GM23338 (cell line): ENCODE results near the gene CELA2B. TPM values are rescaled to one million over a fixed set of nuclear protein-coding genes. Genes with fewer than 3 reads are reported as not detected.

Experiments used
- ATAC-seq: fragments of 200-7000 bp; cut with Tn5 transposase; 3 replicates; pipeline ENCODE4 v1.9.1; 2020
- DNase-seq: peaks from one replicate; pipeline ENCODE4 v3.0.0-alpha.2; 2015; ENCODE audit warnings: low spot score
- H2AFZ ChIP-seq: fragments of 200-600 bp; sonication (generic); 2 replicates; pipeline ENCODE4 v1.8.0; 2016; ENCODE audit warnings: antibody characterized with exemption, mild to moderate bottlenecking, moderate library complexity
- H3F3A ChIP-seq: fragments of 200-600 bp; sonication (generic); replicated peaks from 2 replicates; pipeline ENCODE4 v1.8.0; 2017; ENCODE audit warnings: antibody characterized with exemption, mixed run types, low read depth
- H3K27ac ChIP-seq: fragments of 200-600 bp; sonication (generic); 2 replicates; pipeline ENCODE4 v1.6.1; 2016; ENCODE audit warnings: low read depth
- H3K27me3 ChIP-seq: fragments of 200-600 bp; sonication (generic); 2 replicates; pipeline ENCODE4 v1.8.0; 2016; ENCODE audit warnings: mild to moderate bottlenecking, mixed run types, moderate library complexity; ENCODE audit not compliant: insufficient read depth
- H3K36me3 ChIP-seq: fragments of 200-600 bp; sonication (generic); 2 replicates; pipeline ENCODE4 v1.8.0; 2016; ENCODE audit warnings: mild to moderate bottlenecking; ENCODE audit not compliant: insufficient read depth
- H3K4me1 ChIP-seq: fragments of 200-600 bp; sonication (generic); 2 replicates; pipeline ENCODE4 v1.8.0; 2016; ENCODE audit warnings: mild to moderate bottlenecking, moderate library complexity; ENCODE audit not compliant: insufficient read depth
- H3K4me2 ChIP-seq: fragments of 200-600 bp; sonication (generic); 2 replicates; pipeline ENCODE4 v1.7.1; 2017; ENCODE audit warnings: mixed run types
- H3K4me3 ChIP-seq: fragments of 200-600 bp; sonication (generic); 2 replicates; pipeline ENCODE4 v1.6.1; 2016; ENCODE audit warnings: mixed run types
- H3K79me2 ChIP-seq: fragments of 200-600 bp; sonication (generic); replicated peaks from 2 replicates; pipeline ENCODE4 v1.8.0; 2017; ENCODE audit warnings: mild to moderate bottlenecking; ENCODE audit not compliant: insufficient read depth
- H3K9me2 ChIP-seq: fragments of 200-600 bp; sonication (generic); 2 replicates; pipeline ENCODE4 v1.8.0; 2017; ENCODE audit not compliant: insufficient read depth
- H4K20me1 ChIP-seq: fragments of 200-600 bp; sonication (generic); replicated peaks from 2 replicates; pipeline ENCODE4 v1.8.0; 2017; ENCODE audit warnings: mild to moderate bottlenecking; ENCODE audit not compliant: insufficient read depth
- H3K27ac Mint-ChIP-seq: 2 replicates; pipeline ENCODE4 v1.8.0; 2020; ENCODE audit warnings: inconsistent platforms, mild to moderate bottlenecking, moderate library complexity, mixed read lengths
- H3K27me3 Mint-ChIP-seq: 3 replicates; pipeline ENCODE4 v1.8.0; 2022; ENCODE audit warnings: low read depth, mild to moderate bottlenecking, moderate library complexity, mixed read lengths, inconsistent platforms; ENCODE audit not compliant: insufficient read depth, poor library complexity
- H3K36me3 Mint-ChIP-seq: 3 replicates; pipeline ENCODE4 v1.8.0; 2021; ENCODE audit warnings: low read depth, mild to moderate bottlenecking, inconsistent platforms, moderate library complexity, mixed read lengths
- H3K4me1 Mint-ChIP-seq: 3 replicates; pipeline ENCODE4 v1.8.0; 2020; ENCODE audit warnings: mild to moderate bottlenecking, inconsistent platforms, mixed read lengths
- H3K4me3 Mint-ChIP-seq: 3 replicates; pipeline ENCODE4 v1.8.0; 2021; ENCODE audit warnings: moderate library complexity, mild to moderate bottlenecking, inconsistent platforms, mixed read lengths
- H3K9me3 Mint-ChIP-seq: 3 replicates; pipeline ENCODE4 v1.8.0; 2020; ENCODE audit warnings: moderate library complexity, mild to moderate bottlenecking, inconsistent platforms, mixed read lengths
- CREB1 ChIP-seq: fragments of 250-450 bp; sonication (Bioruptor Pico); IDR thresholded peaks from 2 replicates; pipeline ENCODE4 v1.5.0; 2020; ENCODE audit warnings: low read depth, mild to moderate bottlenecking, moderate library complexity
- CTCF ChIP-seq, 2 experiments: fragments of 200-600 bp in 1 of 2; sonication (generic) in 1 of 2; conservative IDR thresholded peaks; 2 replicates each; pipeline versions ENCODE4 v1.5.1 to v1.6.1; 2016 to 2017; ENCODE audit warnings: antibody characterized with exemption in 2 of 2, low read depth in 2 of 2, mild to moderate bottlenecking in 2 of 2, moderate library complexity in 1 of 2
- ETS1 ChIP-seq: IDR thresholded peaks from 2 replicates; pipeline ENCODE4 v1.6.1; 2016; ENCODE audit warnings: antibody characterized with exemption
- EZH2 ChIP-seq: fragments of 200-600 bp; sonication (generic); IDR thresholded peaks from one replicate; pipeline ENCODE4 v1.8.0; 2017; ENCODE audit warnings: antibody characterized with exemption, mild to moderate bottlenecking, low read depth; ENCODE audit not compliant: unreplicated experiment
- EZH2phosphoT487 ChIP-seq: fragments of 200-600 bp; sonication (generic); IDR thresholded peaks from one replicate; pipeline ENCODE4 v1.8.1; 2018; ENCODE audit warnings: antibody characterized with exemption; ENCODE audit not compliant: unreplicated experiment
- JUNB ChIP-seq: IDR thresholded peaks from one replicate; pipeline ENCODE4 v1.6.1; 2016; ENCODE audit warnings: antibody characterized with exemption; ENCODE audit not compliant: unreplicated experiment
- NANOG ChIP-seq: IDR thresholded peaks from 2 replicates; pipeline ENCODE4 v1.6.1; 2016; ENCODE audit warnings: antibody characterized with exemption, borderline replicate concordance
- POLR2AphosphoS5 ChIP-seq: IDR thresholded peaks from 2 replicates; pipeline ENCODE4 v1.6.1; 2016; ENCODE audit warnings: antibody characterized with exemption, low read depth
- REST ChIP-seq: IDR thresholded peaks from one replicate; pipeline ENCODE4 v1.6.1; 2018; ENCODE audit warnings: antibody characterized with exemption; ENCODE audit not compliant: unreplicated experiment
- STAT1 ChIP-seq: IDR thresholded peaks from one replicate; pipeline ENCODE4 v1.6.1; 2016; ENCODE audit warnings: antibody characterized with exemption; ENCODE audit not compliant: unreplicated experiment
- ZNF114 ChIP-seq: fragments of 250-450 bp; sonication (Bioruptor Pico); IDR thresholded peaks from 2 replicates; pipeline ENCODE4 v1.5.0; 2020; ENCODE audit warnings: mild to moderate bottlenecking, moderate library complexity
- ZNF331 ChIP-seq: fragments of 250-450 bp; sonication (Bioruptor Pico); IDR thresholded peaks from 2 replicates; pipeline ENCODE4 v1.5.0; 2020; ENCODE audit warnings: low read depth, mild to moderate bottlenecking, moderate library complexity
- ZNF462 ChIP-seq: fragments of 250-450 bp; sonication (Bioruptor Pico); IDR thresholded peaks from 2 replicates; pipeline ENCODE4 v1.5.0; 2020; ENCODE audit warnings: mild to moderate bottlenecking, moderate library complexity
- polyA plus RNA-seq: library from polyadenylated mRNA; unstranded; fragments of >200 nt; fragmentation: Nextera tagmentation; extraction: Ambion mirVana; gene quantifications from 2 replicates; pipeline ENCODE4 v1.2.1, GENCODE V29; 2016
- total RNA-seq: library from RNA; depleted of rRNA; stranded (reverse); fragments of >200 nt; shearing (Covaris generic); gene quantifications from 2 replicates; pipeline ENCODE4 v1.2.3, GENCODE V29; 2014

The CELA2B gene
- total and polyA plus RNA-seq, 2 experiments from 2014 or later, result not detected

- no peak for TF ChIP-seq STAT1
- no peak for TF ChIP-seq ZNF114 (CRISPR knock-in tag)
- no peak for TF ChIP-seq CREB1 (CRISPR knock-in tag)
These were observed 35.5 kb upstream of the CELA2B start (continued) for GRCh38 chr1:15440357-15440756.

GRCh38 chr1:15441247-15441646 lies 34.7 kb upstream of the CELA2B start:
- no peak overlapping the region for H3K27ac ChIP-seq
- no peaks in the 10 kb centered on the region for H3F3A ChIP-seq
- H3K79me2 ChIP-seq, result no peaks in the 10 kb centered on the region
- no peak overlapping the region for H3K4me2 ChIP-seq
- H3K9me2 ChIP-seq, result no peaks in the 10 kb centered on the region
- Mint-ChIP-seq H3K4me1 (no peaks in the 10 kb centered on the region), H3K27me3 (peaks cover 6% of the 10 kb centered on the region), H3K36me3 (no peaks in the 10 kb centered on the region; the same call in 2 of the 3 replicates), H3K27ac (no peak overlapping the region), H3K9me3 (no peaks in the 10 kb centered on the region), H3K4me3 (no peak overlapping the region)
- TF ChIP-seq ZNF462 (CRISPR knock-in tag) (no peak), JUNB (no peak), ZNF331 (CRISPR knock-in tag) (no peak), EZH2 (no peak), EZH2phosphoT487 (no peak), POLR2AphosphoS5 (no peak), CTCF (conservative IDR thresholded peaks at IDR 0.05; ENCODE audit: low read depth in 2 of 2) (no peak), ZNF114 (CRISPR knock-in tag) (no peak), CREB1 (CRISPR knock-in tag) (no peak), REST (no peak), NANOG (no peak), ETS1 (no peak), STAT1 (no peak)
- H2AFZ ChIP-seq, result no peak overlapping the region
- H3K27me3 ChIP-seq, result no peaks in the 10 kb centered on the region
- H3K4me1 ChIP-seq, result no peaks in the 10 kb centered on the region
- ATAC-seq, result no peak
- no peak overlapping the region for H3K4me3 ChIP-seq
- no peaks in the 10 kb centered on the region for H4K20me1 ChIP-seq
- DNase-seq, result no peak
- no peaks in the 10 kb centered on the region for H3K36me3 ChIP-seq
